ENCODE data around the gene DTNB. TPM values are rescaled to one million over a fixed set of nuclear protein-coding genes. Genes with fewer than 3 reads are reported as not detected.

DTNB gene
- total and polyA plus RNA-seq, 2 donors (not counting 3 experiments of a cell fraction or from before 2014, with no cell fraction given): 11.5 to 17.0 TPM

GRCh38 chr2:25388491-25388890 is 284.9 kb downstream of the DTNB start:
- dilution Hi-C loops (cut with MboI; ENCODE audit: extremely low pct_ligation_motif_present, low sequenced_read_pairs) (no loop called here), intact Hi-C loops (cut with micrococcal nuclease) (no loop called here)
- Histone ChIP-seq H3K79me2 (ENCODE audit: control insufficient read depth, insufficient read depth, low read length) (no peaks in the 10 kb centered on the region), H4K20me1 (replicated peaks; ENCODE audit: control insufficient read depth, extremely low read depth, insufficient read depth, low read length) (no peaks in the 10 kb centered on the region), H3K27me3 (ENCODE audit: control insufficient read depth in 2 of 2, insufficient read depth in 2 of 2, low read length in 2 of 2) (no peaks in the 10 kb centered on the region), H3K9me1 (replicated peaks; ENCODE audit: control insufficient read depth, extremely low read depth, insufficient read depth, low read length) (no peaks in the 10 kb centered on the region), H3K9ac (replicated peaks; ENCODE audit: extremely low read depth, insufficient read depth, low read length) (no peak overlapping the region), H3K4me3 (replicated peaks in 1 of 3; ENCODE audit: insufficient read depth in 1 of 3, low read depth in 1 of 3, low read length in 3 of 3) (no peak overlapping the region), H2AFZ (ENCODE audit: low read depth, low read length) (no peak overlapping the region), H3K4me2 (ENCODE audit: insufficient read depth, low read length) (no peak overlapping the region), H3K9me3 (replicated peaks; ENCODE audit: control insufficient read depth, insufficient read depth, low read length) (no peaks in the 10 kb centered on the region), H3K36me3 (ENCODE audit: control insufficient read depth in 2 of 2, extremely low read depth in 1 of 2, insufficient read depth in 2 of 2, low read length in 2 of 2) (no peaks in the 10 kb centered on the region), H3K27ac (ENCODE audit: insufficient read depth, low read depth, low read length) (no peak overlapping the region), H3K4me1 (ENCODE audit: control insufficient read depth, extremely low read depth, insufficient read depth, low read length) (no peaks in the 10 kb centered on the region)
- FAIRE-seq: no peak
- ChIA-PET POLR2A (no interaction called here), CTCF (interaction anchor here (1.1 kb wide), 1 partner anchor 26 kb away, joined by 4 read pairs; no protein-coding TSS in a partner anchor)
- no peak for DNase-seq (ENCODE audit: low read depth, low spot score)
- TF ChIP-seq EZH2 (IDR thresholded peaks at IDR 0.05; ENCODE audit: borderline replicate concordance, low read depth, low read length, severe bottlenecking) (no peak), JUN (IDR thresholded peaks at IDR 0.05; ENCODE audit: borderline replicate concordance, insufficient read depth, insufficient read length, low read depth) (no peak), FOS (IDR thresholded peaks at IDR 0.05; ENCODE audit: borderline replicate concordance, insufficient read depth, low read length) (no peak), POLR2A (IDR thresholded peaks at IDR 0.05; ENCODE audit: low read depth, low read length) (no peak), GATA2 (IDR thresholded peaks at IDR 0.05; ENCODE audit: insufficient read depth, insufficient read length, low read depth, low read length) (no peak), CTCF (IDR thresholded peaks at IDR 0.05; ENCODE audit: extremely low read depth in 1 of 2, insufficient read depth in 1 of 2, low read depth in 1 of 2, low read length in 2 of 2) (no peak), POLR2AphosphoS5 (IDR thresholded peaks at IDR 0.05; ENCODE audit: insufficient read depth, low read depth, low read length) (no peak), MYC (IDR thresholded peaks at IDR 0.05; ENCODE audit: low read depth, low read length) (no peak)
- TF ChIP-seq, protein P1, sequence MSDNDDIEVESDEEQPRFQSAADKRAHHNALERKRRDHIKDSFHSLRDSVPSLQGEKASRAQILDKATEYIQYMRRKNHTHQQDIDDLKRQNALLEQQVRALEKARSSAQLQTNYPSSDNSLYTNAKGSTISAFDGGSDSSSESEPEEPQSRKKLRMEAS (IDR thresholded peaks at IDR 0.05; ENCODE audit: insufficient read depth, insufficient read length): no peak
- BruUV-seq (replicated peaks): no TSS peak
